ENCODE results near the gene AMMECR1L.
"Not testable (repeated sequence)": the region's sequence is repeated elsewhere in the genome, so short reads cannot be mapped to it uniquely, and the experiment has no call there.

AMMECR1L gene

DNA sequence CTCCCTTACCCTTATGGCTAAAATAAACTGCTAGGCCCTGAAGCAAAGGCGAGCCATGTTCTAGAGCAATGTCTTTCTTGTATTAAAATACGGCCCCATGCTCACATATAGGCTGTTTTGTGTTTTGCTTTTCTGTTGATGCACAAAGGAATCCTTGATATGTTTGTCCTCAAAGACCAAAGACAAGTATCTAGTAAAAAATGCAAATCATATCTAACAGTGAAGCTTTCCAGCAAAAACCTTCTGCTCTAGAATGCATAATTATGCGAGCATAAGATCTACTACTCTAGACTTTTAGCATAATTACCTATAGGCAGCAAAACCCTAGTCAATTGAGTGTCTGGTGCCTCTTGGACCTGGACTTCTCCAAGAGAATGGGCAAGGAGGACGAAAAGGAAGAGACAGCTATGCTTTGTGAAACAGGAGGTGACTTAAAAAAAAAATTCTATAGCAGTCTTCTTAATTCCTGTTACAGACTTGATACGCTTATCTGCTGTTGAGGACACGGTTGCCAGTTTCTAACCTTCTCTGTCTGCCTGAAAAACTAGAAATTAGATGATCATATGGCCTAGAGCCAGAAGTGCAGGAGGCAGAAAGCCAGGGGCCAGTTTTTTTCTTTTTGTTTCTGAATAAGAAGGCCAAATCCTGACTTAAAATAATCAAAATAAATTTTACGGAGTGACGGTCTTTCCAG is 1.5 kb upstream of the AMMECR1L start:
- DNase-seq (ENCODE audit: low read depth) = no peak

DNA sequence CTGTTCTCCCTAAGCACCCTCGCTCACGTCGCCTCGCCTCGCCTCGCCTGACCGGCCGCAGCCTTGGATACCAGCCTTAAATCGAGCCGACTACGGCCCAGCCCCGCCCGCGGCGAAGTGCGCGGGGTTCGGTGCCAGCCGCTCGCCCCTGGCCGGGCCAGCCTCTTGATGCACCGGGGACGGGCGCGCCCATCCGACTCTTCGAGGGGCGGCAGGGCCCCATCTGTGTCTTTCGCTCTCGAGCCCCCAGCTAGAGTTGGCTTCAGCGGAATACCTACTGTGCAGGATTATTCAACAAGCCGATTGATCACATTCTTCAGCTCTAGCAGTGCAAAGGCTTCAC is 808 bp upstream of the AMMECR1L start:
- DNase-seq (ENCODE audit: low read depth) = not testable (repeated sequence)

DNA sequence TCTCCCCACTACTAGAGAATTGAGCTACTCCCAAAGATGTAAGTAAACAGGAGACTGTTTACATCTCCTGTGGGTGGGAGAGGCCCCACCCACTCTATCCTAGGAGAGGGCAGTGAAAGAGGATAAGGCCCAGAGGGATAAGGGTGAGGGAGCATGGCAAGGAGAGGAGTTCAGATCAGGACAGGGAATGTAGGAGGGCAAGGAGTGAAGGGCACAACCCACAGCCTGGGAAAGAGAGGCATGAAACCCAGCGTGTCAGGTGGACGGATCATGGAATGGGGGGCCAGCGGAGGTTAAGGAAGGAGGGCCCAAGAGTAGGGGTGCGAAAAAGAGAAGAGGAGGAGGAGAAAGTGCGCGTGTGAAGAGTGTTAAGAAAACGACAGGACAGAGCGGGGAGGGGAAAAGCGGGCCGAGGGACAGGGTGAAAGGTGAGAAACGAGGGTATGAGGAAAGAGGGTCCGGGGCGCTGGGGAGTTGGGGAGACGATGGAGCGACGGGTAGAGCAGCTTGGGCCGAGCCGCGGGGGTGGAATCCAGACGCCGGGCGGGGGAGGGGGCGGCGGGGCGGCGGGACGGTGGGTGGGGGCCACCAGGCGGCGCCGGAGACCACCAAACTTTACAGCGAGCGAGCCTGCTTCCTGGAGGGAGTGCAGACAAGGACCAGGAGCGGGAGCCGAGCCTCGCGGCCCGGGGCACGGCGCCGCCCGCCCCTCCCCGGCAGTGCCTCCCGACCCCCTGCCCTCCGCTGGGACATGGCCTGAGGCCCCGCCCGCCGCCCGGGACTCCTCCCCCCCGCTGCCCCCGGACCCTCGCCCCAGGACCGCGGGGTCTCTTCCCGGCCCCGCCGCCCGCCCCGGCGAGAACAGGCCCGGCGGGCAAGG is 655 bp downstream of the AMMECR1L start:
- peak; percentile 12 for DNase-seq (ENCODE audit: low read depth)

DNA sequence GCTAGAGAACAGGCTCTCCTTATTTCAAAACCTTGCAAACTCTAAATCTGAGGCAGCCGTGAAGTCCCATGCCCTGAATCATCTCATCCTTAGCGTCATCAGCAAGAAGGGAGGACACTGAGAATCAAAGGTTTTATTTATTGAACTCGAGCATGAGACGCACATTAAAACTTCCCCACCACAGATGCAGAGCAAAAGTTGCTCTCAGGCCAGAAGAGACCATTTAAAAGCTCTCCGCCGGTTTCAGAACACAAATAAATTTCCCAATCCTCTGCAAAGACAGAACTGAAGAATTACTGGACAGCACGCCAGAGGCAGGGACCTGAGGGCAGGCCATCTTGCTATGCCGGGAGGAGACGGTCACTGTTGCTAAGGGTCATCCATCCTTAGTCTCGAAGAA is 1.3 kb downstream of the AMMECR1L start:
- DNase-seq (ENCODE audit: low read depth) = no peak

DNA sequence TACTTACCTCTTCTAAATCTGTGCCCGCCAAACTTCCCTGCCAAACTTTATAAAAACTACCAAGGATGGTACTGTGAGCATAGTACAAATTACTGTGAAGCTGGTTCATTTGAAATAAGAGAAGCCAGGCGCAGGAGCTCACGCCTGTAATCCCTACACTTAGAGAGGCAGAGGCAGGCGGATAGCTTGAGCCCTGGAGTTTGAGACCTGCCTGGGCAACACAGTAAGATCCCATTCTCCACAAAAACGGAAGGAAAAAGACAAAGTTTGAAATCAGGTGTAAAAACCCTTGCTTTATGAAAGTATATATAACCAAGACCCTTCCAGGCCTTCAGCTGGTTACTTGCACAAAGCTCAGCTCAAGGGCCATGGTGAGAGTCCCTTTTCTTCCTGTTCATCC is 5.9 kb downstream of the AMMECR1L start:
- DNase-seq (ENCODE audit: low read depth) = no peak

DNA sequence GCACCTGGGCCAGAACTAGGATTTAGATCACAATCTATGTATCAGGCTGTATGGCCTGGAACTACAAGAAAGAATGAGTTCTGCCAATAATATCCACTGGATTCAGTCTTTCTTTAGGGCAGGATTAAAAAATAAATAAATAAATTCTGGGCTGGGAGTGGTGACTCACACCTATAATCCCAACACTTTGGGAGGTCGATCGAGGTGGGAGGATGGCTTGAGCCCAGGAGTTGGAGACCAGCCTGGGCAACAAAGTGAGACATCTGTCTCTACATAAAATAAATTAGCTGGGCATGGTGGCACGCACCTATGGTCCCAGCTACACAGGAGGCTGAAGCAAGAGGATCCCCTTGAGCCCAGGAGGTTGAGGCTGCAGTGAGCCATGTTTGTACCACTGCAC is 8.1 kb downstream of the AMMECR1L start:
- DNase-seq (ENCODE audit: low read depth) = no peak

DNA sequence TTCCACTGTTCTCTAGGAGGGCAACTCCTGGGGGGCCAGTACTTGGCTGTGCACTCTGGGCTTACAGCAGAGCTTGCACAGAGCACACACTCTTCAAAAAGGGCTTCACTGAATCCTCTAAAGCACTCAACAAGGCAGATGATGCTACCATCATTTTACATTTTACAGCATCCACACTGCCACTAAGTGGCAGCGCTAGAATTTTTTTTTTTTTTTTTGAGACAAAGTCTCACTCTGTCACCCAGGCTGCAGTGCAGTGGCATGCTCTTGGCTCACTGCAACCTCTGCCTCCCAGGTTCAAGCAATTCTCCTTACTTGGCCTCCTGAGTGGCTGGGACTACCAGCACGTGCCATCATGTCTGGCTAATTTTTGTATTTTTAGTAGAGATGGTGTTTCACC is 8.6 kb downstream of the AMMECR1L start:
- no peak for DNase-seq (ENCODE audit: low read depth)

DNA sequence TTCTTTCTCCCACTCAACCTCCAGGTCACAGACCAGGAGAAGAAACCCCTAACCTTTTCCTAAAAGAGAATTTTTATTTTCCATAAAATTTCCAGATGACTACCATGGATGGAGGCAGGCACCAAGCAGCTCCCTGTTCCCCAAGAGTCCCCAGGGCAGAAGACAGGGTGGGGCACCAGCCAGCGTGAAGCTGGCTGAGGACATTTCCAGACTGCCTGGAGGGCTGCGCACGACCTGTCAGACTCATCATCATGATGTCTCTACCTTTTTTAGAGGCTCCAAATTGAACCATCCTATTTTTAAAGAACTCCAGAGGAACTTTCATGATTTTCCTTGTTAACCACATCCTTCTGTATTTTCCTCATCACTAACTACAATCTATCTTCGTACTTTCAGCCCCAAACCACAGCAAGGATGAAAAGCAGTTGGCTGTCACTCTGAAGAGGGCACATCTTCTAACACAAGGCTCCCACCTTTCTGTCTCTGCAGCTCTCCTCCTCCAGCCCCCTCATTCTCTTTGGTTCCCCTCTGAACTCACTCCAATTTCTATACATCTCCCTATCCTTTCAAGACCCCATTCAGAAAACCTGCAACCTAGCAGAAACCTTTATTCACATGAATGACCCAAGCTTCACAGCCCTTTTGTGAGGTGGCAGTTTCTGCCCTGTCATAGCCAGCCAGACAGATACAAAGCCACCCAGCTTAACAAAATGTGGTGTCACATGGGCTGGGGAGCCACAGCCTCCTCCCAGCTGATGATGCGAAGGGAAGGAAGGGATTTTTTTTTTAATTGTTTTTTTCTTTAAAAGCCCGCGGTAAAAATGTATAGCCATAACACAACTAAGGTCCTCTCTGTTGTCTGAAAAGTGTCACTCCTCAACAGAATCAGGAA is 11.1 kb downstream of the AMMECR1L start:
- DNase-seq (ENCODE audit: low read depth) = no peak

DNA sequence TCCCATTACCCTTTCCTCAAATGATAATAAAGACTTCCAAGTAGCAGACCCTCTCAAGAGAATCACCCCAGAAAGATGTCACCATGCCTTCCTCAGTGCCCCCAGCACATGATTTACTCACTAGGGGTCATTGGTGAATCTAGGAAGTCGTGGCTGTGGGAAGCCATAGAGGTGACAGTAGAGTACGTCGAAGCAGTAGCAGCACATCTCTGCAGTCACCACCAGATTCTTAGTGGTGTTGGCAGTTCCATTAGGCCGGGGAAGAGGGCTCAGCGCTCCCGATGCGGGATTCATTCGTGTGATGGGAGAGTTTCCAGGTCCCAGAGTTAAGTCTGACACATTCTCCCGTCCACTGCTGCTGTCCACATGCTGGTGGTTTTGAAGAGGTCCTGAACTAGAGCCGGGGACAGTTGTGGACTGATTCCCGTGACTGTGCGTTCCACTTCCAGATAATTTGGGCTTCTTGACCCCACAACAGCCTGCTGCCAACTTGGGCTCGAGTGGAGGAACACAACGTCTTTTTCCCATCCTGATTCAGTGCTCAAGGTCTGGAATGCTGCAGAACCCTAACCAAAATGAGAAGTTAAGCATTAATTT is 12.0 kb downstream of the AMMECR1L start:
- DNase-seq (ENCODE audit: low read depth) = no peak

DNA sequence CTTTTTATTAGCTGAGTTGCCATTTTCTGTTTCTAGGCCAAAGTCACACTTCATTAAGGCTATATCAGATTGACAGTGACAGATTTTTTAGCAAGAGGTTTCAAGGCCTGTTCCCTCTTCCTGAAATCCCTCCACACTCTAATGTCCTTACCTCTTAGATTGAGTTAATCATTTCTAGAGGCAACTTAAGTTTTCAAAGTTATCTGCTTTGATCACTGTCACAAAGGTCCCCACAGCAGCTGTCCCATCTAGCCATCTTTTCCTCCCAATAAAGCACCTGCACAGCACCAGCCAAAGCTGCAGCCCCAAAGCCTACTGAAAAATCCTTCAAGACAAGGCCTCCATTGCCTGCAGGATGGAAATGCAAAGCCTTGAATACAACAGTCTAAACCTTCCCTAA is 13.4 kb downstream of the AMMECR1L start:
- no peak for DNase-seq (ENCODE audit: low read depth)

DNA sequence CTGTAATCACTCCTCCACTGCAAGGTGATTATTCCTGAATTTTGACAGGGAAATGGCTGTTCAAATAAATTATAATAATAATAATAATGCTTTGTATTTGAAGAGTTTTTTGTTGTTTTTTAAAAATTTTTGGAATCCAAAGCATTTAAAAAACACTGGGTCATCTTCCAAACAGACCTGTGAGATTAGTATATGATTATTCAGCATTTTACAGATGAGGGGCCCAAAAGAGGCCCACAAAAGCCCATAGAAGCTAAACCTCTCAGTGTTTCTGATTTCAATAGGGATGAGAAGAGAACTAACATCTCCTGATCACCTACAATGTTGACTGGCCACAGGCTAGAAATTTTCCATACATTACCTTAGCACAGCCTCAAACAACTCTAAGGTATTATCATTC is 19.8 kb downstream of the AMMECR1L start:
- no peak for DNase-seq (ENCODE audit: low read depth)

DNA sequence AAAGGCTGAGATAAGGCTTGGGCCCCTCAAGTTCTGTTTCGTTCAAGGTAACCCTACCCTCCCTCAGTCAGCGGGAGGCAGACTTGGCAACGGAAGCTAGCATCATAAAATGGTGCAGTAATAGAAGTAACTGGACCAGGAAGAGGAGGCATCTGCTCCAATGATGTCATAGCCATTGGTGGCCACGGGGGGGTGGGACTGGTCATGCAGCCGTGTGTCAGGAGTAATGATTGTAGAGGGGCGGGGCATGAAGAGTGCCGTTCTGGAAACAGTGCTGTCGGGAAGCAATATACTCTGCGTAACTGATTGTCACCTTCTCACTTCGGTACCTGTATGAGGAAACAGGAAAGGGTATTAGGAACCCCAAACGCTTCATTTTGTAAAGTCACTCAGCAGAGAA is 20.9 kb downstream of the AMMECR1L start:
- DNase-seq (ENCODE audit: low read depth) = no peak

DNA sequence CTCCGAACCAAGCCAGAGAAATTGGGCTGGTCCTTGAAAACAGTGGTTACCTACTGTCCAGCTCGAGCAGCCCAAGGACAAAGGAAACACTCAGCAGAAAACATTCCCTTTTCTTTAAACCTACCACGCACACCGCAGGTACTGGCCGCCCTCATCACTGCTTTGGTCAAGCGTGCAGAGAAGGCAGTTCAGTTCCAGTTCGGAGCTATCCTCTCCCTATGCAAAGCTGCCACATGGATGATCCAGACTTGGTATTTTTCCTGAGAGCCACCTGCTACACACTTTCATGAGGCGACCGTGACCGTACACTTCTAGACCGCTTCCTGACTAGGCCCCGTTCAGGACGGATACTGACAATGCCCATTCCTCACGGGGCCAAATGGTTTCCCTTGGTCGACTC is 23.5 kb downstream of the AMMECR1L start:
- DNase-seq (ENCODE audit: low read depth) = no peak

DNA sequence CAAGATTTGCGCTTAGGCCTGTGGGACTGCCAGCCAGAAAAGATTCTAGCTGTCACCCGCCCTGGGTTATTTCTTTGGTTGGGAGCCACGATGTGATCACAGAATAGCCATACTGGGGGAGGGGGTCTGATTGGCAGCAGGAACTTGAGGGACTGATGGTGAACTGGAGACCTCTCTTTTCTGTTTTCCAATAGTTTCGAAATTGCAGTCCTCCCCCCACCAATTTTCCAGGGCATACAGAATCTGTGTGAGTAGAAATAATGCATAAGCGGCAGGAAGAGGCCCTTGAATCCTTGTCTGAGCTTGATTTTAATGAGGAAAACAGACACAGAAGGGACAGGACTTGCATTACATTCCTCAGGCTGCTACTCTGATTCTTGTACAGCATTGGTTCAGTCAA is 25.6 kb downstream of the AMMECR1L start:
- no peak for DNase-seq (ENCODE audit: low read depth)

DNA sequence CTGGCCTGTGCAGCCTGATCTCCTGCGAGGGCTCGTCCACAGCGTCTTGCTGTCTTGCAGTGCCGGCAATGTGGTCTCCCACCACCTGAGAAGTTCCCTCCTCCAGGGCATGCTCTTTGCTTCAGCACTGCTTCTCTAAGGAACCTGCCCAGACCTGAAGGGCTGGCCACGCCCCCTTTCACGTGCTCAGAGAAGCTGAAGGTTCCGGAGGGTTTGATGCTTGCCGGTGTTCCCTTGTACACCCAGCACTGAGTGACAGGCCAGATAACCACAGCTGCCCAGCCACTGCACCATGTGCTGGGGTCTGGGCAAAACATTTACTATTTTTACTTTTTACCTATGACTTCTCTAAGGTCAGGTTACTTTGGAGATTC is 26.1 kb downstream of the AMMECR1L start:
- DNase-seq (ENCODE audit: low read depth) = peak; percentile 32

DNA sequence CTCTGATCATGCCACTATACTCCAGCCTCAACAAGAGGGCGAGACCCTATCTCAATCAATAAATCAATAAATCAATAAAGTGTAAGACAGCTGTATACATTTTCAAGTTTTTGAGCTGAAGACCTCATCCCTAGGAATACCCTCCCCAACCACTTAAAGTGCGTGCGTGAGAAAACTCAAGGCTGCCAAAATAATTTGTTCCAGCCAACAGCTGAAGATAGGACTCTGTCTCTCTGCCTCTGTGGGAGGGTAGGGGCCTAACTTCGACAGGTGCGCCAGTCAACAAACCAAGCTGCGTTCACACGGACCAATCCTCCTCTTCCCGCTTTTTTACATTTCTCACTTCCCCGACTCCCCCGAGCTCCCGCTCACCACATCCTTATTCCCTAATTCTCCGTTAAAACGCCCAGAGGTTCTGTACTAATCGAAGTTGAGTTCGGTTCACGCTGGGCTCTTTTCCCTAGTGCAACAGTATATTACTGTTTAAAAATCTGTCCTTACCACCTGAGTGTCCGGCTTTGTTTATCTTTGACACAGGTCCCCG is 28.4 kb downstream of the AMMECR1L start:
- DNase-seq (ENCODE audit: low read depth) = no peak

DNA sequence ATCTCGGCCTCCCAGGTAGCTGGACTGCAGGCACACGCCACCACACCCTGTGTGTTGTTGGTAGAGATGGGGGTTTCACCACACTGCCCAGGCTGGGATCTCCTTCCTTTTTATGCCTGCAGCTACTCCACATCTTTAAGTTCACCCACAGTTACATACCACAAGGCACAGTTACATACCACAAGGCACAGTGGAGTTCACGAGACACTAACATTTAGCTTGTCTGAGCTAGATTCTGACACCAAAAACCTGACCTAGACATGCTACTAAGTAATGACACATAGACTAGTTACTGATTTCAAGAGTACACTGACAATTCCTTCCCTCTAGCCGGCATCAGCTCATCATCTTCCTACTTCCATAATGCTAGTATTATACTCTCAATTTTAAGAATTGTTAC is 32.1 kb downstream of the AMMECR1L start:
- DNase-seq (ENCODE audit: low read depth) = no peak

DNA sequence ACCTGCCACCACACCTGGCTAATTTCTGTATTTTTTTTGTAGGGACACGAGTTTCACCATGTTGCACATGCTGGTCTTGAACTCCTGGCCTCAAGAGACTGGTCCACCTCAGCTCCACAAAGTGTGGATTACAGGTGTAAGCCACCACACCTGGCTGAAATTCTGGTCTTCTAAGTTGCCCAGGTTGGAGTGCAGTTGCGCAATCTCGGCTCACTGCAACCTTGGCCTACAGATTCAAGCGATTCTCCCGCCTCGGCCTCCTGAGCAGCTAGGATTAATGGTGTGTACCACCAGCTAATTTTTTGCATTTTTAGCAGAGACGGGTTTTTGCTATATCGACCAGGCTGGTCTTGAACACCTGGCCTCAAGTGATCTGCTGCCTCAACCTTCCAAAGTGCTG is 33.4 kb downstream of the AMMECR1L start:
- DNase-seq (ENCODE audit: low read depth) = no peak

DNA sequence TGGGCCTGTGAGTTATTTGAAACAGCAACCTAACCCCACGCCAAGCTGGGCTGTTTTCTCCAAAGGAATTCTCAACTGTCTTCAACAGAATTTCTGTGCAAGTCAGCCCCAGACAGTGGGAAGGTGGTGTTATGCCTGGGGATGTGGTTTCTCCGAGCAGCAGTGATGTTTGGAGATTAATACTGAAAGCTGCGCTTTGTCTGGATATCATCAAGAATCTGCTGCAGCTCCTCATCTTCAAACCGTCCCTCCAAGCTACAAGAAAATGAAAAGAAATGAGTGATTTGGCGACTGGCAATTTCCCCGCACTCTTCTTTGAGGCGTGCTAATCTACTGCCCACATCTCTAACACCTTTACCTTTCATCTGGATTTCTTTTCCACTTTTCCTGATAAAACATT is 37.8 kb downstream of the AMMECR1L start:
- no peak for DNase-seq (ENCODE audit: low read depth)

DNA sequence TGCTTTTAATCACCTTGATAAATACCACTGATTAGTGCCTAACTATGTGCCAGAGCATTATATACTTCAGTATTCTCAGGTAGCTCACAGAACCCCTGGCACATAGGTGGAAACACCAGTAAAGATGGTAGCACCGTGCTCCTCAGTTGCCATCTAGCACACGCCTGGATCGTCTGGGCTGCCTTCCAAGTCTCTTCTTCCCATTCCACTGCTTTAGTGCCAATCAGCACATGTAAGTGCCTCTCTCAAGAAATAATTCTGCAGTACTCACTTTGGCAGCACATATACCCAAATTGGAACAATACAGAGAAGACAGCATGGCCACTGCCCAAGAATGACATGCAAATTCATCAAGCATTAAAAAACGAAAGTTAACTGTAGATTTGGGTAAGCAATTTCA is 40.8 kb downstream of the AMMECR1L start:
- DNase-seq (ENCODE audit: low read depth) = no peak

DNA sequence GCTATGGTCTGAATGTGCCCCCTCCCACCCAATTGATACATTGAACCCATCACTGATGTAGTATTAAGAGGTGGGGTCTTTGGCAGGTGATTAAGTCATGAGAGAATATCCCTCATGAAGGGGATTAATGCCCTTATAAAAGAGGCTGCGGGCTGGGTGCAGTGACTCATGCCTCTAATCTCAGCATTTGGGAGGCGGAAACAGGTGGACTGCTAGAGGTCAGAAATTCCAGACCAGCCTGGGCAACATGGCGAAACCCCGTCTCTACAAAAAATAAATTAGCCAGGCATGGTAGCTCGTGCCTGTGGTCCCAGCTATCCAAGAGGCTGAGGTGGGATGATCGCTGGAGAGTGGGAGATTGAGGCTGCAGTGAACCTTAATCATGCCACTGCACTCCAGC is 42.1 kb downstream of the AMMECR1L start:
- DNase-seq (ENCODE audit: low read depth) = no peak

Measured in activated T-helper 9 cell treated with anti-CD3 and anti-CD28 coated beads, Interleukin-2, amount 50 U/mL, for 16 hours (primary cell).